H9 (cell line): Measurements from ENCODE around the gene GGT5. TPM values are rescaled to one million over a fixed set of nuclear protein-coding genes. Genes with fewer than 3 reads are reported as not detected.

Source experiments
- DNase-seq: peaks from one replicate; pipeline ENCODE4 v3.0.0-alpha.2; 2017
- H2AFZ ChIP-seq: one replicate; pipeline ENCODE4 v1.6.1; 2013; ENCODE audit warnings: mild to moderate bottlenecking, low read length, control low read depth, moderate library complexity
- H2AK5ac ChIP-seq: 2 replicates; pipeline ENCODE4 v1.6.1; 2013; ENCODE audit warnings: low read length, control low read depth, mixed read lengths; ENCODE audit not compliant: insufficient read length
- H2BK120ac ChIP-seq: one replicate; pipeline ENCODE4 v1.6.1; 2013; ENCODE audit warnings: low read depth, mild to moderate bottlenecking, low read length, control low read depth, inconsistent platforms; ENCODE audit not compliant: poor library complexity, severe bottlenecking
- H2BK12ac ChIP-seq: 2 replicates; pipeline ENCODE4 v1.6.1; 2013; ENCODE audit warnings: low read length, control low read depth, mixed read lengths, low read depth; ENCODE audit not compliant: insufficient read length
- H2BK15ac ChIP-seq: 2 replicates; pipeline ENCODE4 v1.6.1; 2013; ENCODE audit warnings: low read depth, low read length, control low read depth
- H2BK20ac ChIP-seq: one replicate; pipeline ENCODE4 v1.6.1; 2013; ENCODE audit warnings: low read depth, mild to moderate bottlenecking, low read length, control low read depth, inconsistent platforms; ENCODE audit not compliant: poor library complexity, severe bottlenecking
- H2BK5ac ChIP-seq: 2 replicates; pipeline ENCODE4 v1.6.1; 2013; ENCODE audit warnings: low read length, control low read depth, mixed read lengths; ENCODE audit not compliant: insufficient read length
- H3K14ac ChIP-seq: 2 replicates; pipeline ENCODE4 v1.6.1; 2013; ENCODE audit warnings: low read length, control low read depth; ENCODE audit not compliant: insufficient read depth
- H3K18ac ChIP-seq: 2 replicates; pipeline ENCODE4 v1.6.1; 2013; ENCODE audit warnings: low read depth, mild to moderate bottlenecking, mixed read lengths, low read length, control low read depth; ENCODE audit not compliant: insufficient read length
- H3K23ac ChIP-seq: 2 replicates; pipeline ENCODE4 v1.6.1; 2013; ENCODE audit warnings: low read length, control low read depth, mixed read lengths, low read depth; ENCODE audit not compliant: insufficient read length
- H3K23me2 ChIP-seq: 2 replicates; pipeline ENCODE4 v1.6.1; 2013; ENCODE audit warnings: low read depth, mild to moderate bottlenecking, mixed read lengths, low read length, control low read depth; ENCODE audit not compliant: insufficient read length, poor library complexity, severe bottlenecking
- H3K27ac ChIP-seq: 2 replicates; pipeline ENCODE4 v1.5.1; 2013; ENCODE audit warnings: low read length, control low read depth, mixed read lengths, low read depth; ENCODE audit not compliant: insufficient read length
- H3K27me3 ChIP-seq: 2 replicates; pipeline ENCODE4 v1.6.1; 2013; ENCODE audit warnings: low read length, control low read depth, inconsistent platforms; ENCODE audit not compliant: insufficient read depth
- H3K4ac ChIP-seq: 2 replicates; pipeline ENCODE4 v1.6.1; 2013; ENCODE audit warnings: low read depth, mild to moderate bottlenecking, control low read depth, inconsistent platforms, low read length, moderate library complexity
- H3K4me1 ChIP-seq: 2 replicates; pipeline ENCODE4 v1.6.1; 2013; ENCODE audit warnings: low read length, control low read depth, inconsistent platforms; ENCODE audit not compliant: insufficient read depth
- H3K4me2 ChIP-seq: 2 replicates; pipeline ENCODE4 v1.6.1; 2013; ENCODE audit warnings: low read length, control low read depth, mixed read lengths; ENCODE audit not compliant: insufficient read length, insufficient read depth
- H3K56ac ChIP-seq: 2 replicates; pipeline ENCODE4 v1.6.1; 2013; ENCODE audit warnings: low read depth, mild to moderate bottlenecking, mixed read lengths, low read length, control low read depth; ENCODE audit not compliant: insufficient read length
- H3K79me1 ChIP-seq: 2 replicates; pipeline ENCODE4 v1.6.1; 2013; ENCODE audit warnings: low read depth, mild to moderate bottlenecking, moderate library complexity, low read length, control low read depth, inconsistent platforms; ENCODE audit not compliant: insufficient read depth, poor library complexity, severe bottlenecking
- H3K79me2 ChIP-seq: 2 replicates; pipeline ENCODE4 v1.6.1; 2013; ENCODE audit warnings: low read length, control low read depth, inconsistent platforms; ENCODE audit not compliant: insufficient read depth
- H3K9ac ChIP-seq: 2 replicates; pipeline ENCODE4 v1.6.1; 2013; ENCODE audit warnings: low read length, control low read depth, mixed read lengths; ENCODE audit not compliant: insufficient read length; ENCODE audit errors: extremely low read depth
- H3K9me3 ChIP-seq: one replicate; pipeline ENCODE4 v1.6.1; 2013; ENCODE audit warnings: low read depth, low read length, inconsistent platforms; ENCODE audit not compliant: control insufficient read depth
- H3T11ph ChIP-seq: one replicate; pipeline ENCODE4 v1.6.1; 2013; ENCODE audit warnings: mild to moderate bottlenecking, low read length, control low read depth, inconsistent platforms
- H4K20me1 ChIP-seq: one replicate; pipeline ENCODE4 v1.6.1; 2013; ENCODE audit not compliant: control insufficient read depth, insufficient read length, insufficient read depth
- H4K5ac ChIP-seq: 2 replicates; pipeline ENCODE4 v1.6.1; 2013; ENCODE audit warnings: low read depth, mild to moderate bottlenecking, mixed read lengths, low read length, control low read depth; ENCODE audit not compliant: insufficient read length
- H4K8ac ChIP-seq: replicated peaks from 2 replicates; pipeline ENCODE4 v1.6.1; 2013; ENCODE audit warnings: low read length, control low read depth, mixed read lengths, low read depth; ENCODE audit not compliant: insufficient read length
- H4K91ac ChIP-seq: 2 replicates; pipeline ENCODE4 v1.6.1; 2013; ENCODE audit warnings: low read depth, mild to moderate bottlenecking, moderate library complexity, mixed read lengths, low read length, control low read depth; ENCODE audit not compliant: insufficient read length
- H3K27ac Mint-ChIP-seq, 3 experiments: 2 replicates in 2 of 3; 3 replicates in 1 of 3; pipeline ENCODE4 v1.8.0; 2020 to 2021; ENCODE audit warnings: mixed read lengths in 3 of 3, mild to moderate bottlenecking in 1 of 3, moderate library complexity in 1 of 3
- H3K27me3 Mint-ChIP-seq: 2 replicates; pipeline ENCODE4 v1.8.0; 2021; ENCODE audit warnings: low read depth, mild to moderate bottlenecking, moderate library complexity, mixed read lengths
- H3K36me3 Mint-ChIP-seq, 3 experiments: 2 replicates in 2 of 3; 3 replicates in 1 of 3; pipeline ENCODE4 v1.8.0; 2020 to 2021; ENCODE audit warnings: low read depth in 3 of 3, mixed read lengths in 3 of 3; ENCODE audit not compliant: insufficient read depth in 1 of 3
- H3K4me1 Mint-ChIP-seq, 2 experiments: 2 replicates each; pipeline ENCODE4 v1.8.0; 2020; ENCODE audit warnings: mixed read lengths in 2 of 2
- H3K4me3 Mint-ChIP-seq, 2 experiments: 2 replicates in 1 of 2; 3 replicates in 1 of 2; pipeline ENCODE4 v1.8.0; 2020 to 2021; ENCODE audit warnings: mild to moderate bottlenecking in 2 of 2, mixed read lengths in 2 of 2, moderate library complexity in 1 of 2
- H3K9me3 Mint-ChIP-seq, 2 experiments: 2 replicates in 1 of 2; 3 replicates in 1 of 2; pipeline ENCODE4 v1.8.0; 2020; ENCODE audit warnings: mild to moderate bottlenecking in 2 of 2, mixed read lengths in 2 of 2, moderate library complexity in 1 of 2
- WGBS: extraction: QIAGEN DNeasy Blood & Tissue Kit; methylation state at CpG from one replicate; pipeline ENCODE4 v1.1.7; 2013; ENCODE audit warnings: missing lambda C conversion rate, low lambda C conversion rate, mixed read lengths; ENCODE audit not compliant: insufficient read length; ENCODE audit errors: extremely low coverage; 5-methylcytosine and 5-hydroxymethylcytosine counted together
- total RNA-seq: library from RNA; stranded (reverse); gene quantifications from 2 replicates; pipeline ENCODE4 v1.2.1, GENCODE V29; 2021
- TF ChIP-seq, protein P1 (sequence below): fragments of 200-600 bp; sonication (generic); conservative IDR thresholded peaks from 3 replicates; pipeline ENCODE4 v1.8.0; 2021; ENCODE audit warnings: antibody characterized with exemption, mild to moderate bottlenecking

Gene GGT5
- total RNA-seq, 1 experiment from 2014 or later, result 0.20 TPM

DNA sequence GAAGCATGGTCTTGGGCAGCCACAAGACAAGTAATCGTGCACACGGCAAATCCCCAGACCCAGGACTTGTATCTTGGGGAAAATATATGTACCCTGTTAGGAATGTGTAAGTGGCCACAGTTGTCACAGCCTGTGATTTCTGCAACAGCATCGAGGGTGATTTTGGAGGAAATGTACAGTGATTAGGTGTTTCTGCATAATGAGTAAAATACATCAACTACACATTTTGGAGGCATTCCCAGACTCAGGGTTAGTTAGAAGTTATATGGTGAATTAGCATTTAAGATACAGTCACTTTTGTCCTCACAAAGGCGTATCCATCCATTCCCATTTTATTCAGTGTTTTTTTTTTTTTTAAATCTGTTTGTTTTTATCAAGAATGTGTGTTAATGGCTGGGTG is 35.2 kb downstream of the GGT5 start:
- H3K4me2 ChIP-seq, result no peak overlapping the region
- Mint-ChIP-seq H3K4me3 (no peak overlapping the region), H3K9me3 (peaks cover 10 to 12% of the 10 kb centered on the region in 2 experiments), H3K27me3 (no peaks in the 10 kb centered on the region), H3K27ac (no peak overlapping the region; a peak in 1 of 7 replicates), H3K36me3 (peaks cover 0 to 12% (median 6%) of the 10 kb centered on the region in 3 experiments; a peak in 4 of 7 replicates), H3K4me1 (peaks cover 44 to 48% of the 10 kb centered on the region in 2 experiments)
- no peak overlapping the region for H3K56ac ChIP-seq
- no CpG with 5 or more reads among the region's 4 CpGs for WGBS
- no peaks in the 10 kb centered on the region for H3K9me3 ChIP-seq
- H2BK15ac ChIP-seq, result no peak overlapping the region
- no peak for DNase-seq
- H3K18ac ChIP-seq, result no peak overlapping the region
- H3K79me1 ChIP-seq, result no peaks in the 10 kb centered on the region
- H2BK5ac ChIP-seq, result no peak overlapping the region
- H2BK120ac ChIP-seq, result no peak overlapping the region
- H4K8ac ChIP-seq, result no peak overlapping the region
- H4K91ac ChIP-seq, result no peak overlapping the region
- no peak overlapping the region for H2AK5ac ChIP-seq
- H3K23me2 ChIP-seq, result no peaks in the 10 kb centered on the region
- H3K27ac ChIP-seq, result no peak overlapping the region
- TF ChIP-seq, protein P1, sequence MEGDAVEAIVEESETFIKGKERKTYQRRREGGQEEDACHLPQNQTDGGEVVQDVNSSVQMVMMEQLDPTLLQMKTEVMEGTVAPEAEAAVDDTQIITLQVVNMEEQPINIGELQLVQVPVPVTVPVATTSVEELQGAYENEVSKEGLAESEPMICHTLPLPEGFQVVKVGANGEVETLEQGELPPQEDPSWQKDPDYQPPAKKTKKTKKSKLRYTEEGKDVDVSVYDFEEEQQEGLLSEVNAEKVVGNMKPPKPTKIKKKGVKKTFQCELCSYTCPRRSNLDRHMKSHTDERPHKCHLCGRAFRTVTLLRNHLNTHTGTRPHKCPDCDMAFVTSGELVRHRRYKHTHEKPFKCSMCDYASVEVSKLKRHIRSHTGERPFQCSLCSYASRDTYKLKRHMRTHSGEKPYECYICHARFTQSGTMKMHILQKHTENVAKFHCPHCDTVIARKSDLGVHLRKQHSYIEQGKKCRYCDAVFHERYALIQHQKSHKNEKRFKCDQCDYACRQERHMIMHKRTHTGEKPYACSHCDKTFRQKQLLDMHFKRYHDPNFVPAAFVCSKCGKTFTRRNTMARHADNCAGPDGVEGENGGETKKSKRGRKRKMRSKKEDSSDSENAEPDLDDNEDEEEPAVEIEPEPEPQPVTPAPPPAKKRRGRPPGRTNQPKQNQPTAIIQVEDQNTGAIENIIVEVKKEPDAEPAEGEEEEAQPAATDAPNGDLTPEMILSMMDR, result no peak
- H2AFZ ChIP-seq, result no peak overlapping the region
- no peaks in the 10 kb centered on the region for H4K20me1 ChIP-seq
- no peak overlapping the region for H3K23ac ChIP-seq
- H3K4me1 ChIP-seq, result no peaks in the 10 kb centered on the region; the same call in 1 of the 2 replicates
- no peak overlapping the region for H2BK12ac ChIP-seq
- H3K4ac ChIP-seq, result no peak overlapping the region
- H4K5ac ChIP-seq, result no peak overlapping the region
- no peak overlapping the region for H3K14ac ChIP-seq
- no peak overlapping the region for H3T11ph ChIP-seq
- no peak overlapping the region for H2BK20ac ChIP-seq
- no peaks in the 10 kb centered on the region for H3K79me2 ChIP-seq
- H3K9ac ChIP-seq, result no peak overlapping the region
- no peaks in the 10 kb centered on the region for H3K27me3 ChIP-seq
